Stimulated activated CD8-positive, alpha-beta memory T cell treated with anti-CD3 and anti-CD28 coated beads, Interleukin-15, amount 100 ng/mL, for 24 hours (primary cell): Measurements from ENCODE around the gene MYO1E.

Source experiments
- DNase-seq: peaks from one replicate; pipeline ENCODE4 v3.0.0-alpha.2; 2020; ENCODE audit warnings: low read depth

Gene MYO1E

GRCh38 chr15:59229015-59229414 is 143.7 kb downstream of the MYO1E start:
- DNase-seq, result no peak

- DNase-seq, result no peak
Observed at GRCh38 chr15:59227021-59227420, 145.7 kb downstream of the MYO1E start.

GRCh38 chr15:59224474-59224873 is 148.2 kb downstream of the MYO1E start:
- no peak for DNase-seq

DNA sequence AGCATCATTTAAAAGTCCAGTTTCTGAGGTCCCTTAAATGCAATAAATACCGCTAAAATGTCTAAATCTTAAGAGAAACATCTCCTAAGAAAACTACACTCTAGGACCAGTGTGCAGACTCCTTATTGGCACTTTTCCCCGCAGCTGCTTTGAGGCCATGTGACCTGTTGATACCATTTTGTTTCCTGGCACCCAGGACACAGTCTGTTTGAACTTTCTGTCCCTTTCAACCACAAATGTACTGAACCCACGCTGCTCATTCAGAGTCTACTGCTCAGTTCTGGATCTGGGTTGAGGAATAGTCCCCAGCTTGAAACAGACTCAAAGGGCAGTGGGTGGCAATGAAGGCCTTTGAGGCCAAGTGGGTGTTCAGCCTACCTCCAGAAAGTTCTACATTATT is 148.9 kb downstream of the MYO1E start:
- no peak for DNase-seq

GRCh38 chr15:59222906-59223550 is 149.6 kb downstream of the MYO1E start:
- no peak for DNase-seq

- no peak for DNase-seq
Observed at GRCh38 chr15:59221511-59222505, 150.9 kb downstream of the MYO1E start.

- DNase-seq, result no peak
Observed at GRCh38 chr15:59218710-59219109, 154.0 kb downstream of the MYO1E start.

- no peak for DNase-seq
Observed at GRCh38 chr15:59217876-59218498, 154.7 kb downstream of the MYO1E start.

- DNase-seq, result no peak
Observed at GRCh38 chr15:59216911-59217310, 155.8 kb downstream of the MYO1E start.

- no peak for DNase-seq
Observed at GRCh38 chr15:59210186-59210585, 162.5 kb downstream of the MYO1E start.

DNA sequence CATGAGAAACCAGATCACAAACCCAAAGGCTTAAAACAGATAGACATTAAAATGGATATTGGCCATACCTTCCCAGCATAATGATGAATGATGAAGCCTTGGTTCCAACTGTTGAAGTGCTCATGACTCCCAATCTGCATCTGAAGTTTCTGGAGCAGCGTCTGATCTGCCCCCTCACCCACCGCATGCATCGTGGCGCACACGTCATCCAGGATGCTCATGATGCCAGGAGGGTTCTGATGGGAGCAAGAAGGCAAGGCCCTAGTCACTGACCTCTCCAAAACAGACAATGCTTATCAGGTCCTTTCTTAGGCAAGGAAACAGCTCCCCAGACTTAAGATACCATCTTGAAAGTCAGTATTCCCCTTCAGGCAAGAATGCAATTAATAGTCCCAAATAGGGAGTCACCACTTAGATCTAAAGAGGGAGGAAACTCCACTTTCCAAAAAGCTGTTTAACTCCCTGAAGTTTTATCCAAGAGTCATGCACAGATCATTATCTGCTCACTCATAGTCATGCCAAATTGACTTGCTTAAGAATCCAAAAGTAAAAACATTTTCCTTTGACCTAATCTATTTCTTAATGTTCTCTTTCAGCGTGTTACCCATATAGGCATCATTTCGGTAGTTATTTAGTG is 163.9 kb downstream of the MYO1E start:
- DNase-seq, result no peak

DNA sequence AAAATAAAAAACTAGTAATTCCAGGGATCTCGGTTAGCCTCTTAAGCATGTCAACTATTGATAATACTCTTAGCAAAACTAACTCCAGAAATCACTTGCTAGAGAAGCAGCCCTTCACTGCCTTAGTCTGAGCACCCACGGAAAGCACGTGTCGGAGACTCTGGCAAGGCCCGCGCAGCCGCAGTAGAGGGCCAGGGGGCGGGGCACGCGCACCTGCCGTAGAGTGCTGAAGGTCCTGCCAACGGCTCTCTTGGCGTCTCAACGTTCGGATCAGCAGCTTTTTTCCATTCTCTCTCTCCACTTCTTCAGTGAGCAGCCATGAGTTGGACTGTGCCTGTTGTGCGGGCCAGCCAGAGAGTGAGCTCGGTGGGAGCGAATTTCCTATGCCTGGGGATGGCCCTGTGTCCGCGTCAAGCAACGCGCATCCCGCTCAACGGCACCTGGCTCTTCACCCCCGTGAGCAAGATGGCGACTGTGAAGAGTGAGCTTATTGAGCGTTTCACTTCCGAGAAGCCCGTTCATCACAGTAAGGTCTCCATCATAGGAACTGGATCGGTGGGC is 166.0 kb downstream of the MYO1E start, which contains the start of gene LDHAL6B:
TSS of gene LDHAL6B (plus strand) at position 221 of the 561 bp plus-strand sequence. CDS start at position 319, 98 bp downstream.
- DNase-seq, result no peak

- no peak for DNase-seq
Observed at GRCh38 chr15:59205839-59206622, 166.6 kb downstream of the MYO1E start.

DNA sequence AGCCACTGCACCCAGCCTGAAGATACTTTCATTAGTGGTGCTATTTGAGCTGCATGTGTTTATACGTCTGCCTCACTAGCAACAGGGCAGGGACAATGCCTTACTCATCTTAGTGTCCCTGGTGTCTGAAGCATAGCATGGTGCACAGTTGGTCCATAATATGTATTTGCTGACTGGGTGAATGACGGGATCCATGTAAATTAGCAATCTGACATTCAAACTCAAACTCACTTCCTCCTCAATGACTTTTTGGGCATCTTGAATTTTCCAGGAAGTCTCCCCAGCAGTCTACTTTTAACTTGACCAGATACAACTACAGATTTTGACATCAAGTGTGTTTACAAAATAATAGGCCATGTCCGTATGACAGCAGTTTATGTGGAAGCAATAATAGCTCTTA is 169.0 kb downstream of the MYO1E start:
- DNase-seq, result no peak

GRCh38 chr15:59203008-59203407 is 169.7 kb downstream of the MYO1E start:
- no peak for DNase-seq

- no peak for DNase-seq
Observed at GRCh38 chr15:59200560-59200959, 172.1 kb downstream of the MYO1E start.

GRCh38 chr15:59199626-59200465 is 172.8 kb downstream of the MYO1E start:
- DNase-seq, result no peak

- no peak for DNase-seq
Observed at GRCh38 chr15:59197454-59197853, 175.2 kb downstream of the MYO1E start.

DNA sequence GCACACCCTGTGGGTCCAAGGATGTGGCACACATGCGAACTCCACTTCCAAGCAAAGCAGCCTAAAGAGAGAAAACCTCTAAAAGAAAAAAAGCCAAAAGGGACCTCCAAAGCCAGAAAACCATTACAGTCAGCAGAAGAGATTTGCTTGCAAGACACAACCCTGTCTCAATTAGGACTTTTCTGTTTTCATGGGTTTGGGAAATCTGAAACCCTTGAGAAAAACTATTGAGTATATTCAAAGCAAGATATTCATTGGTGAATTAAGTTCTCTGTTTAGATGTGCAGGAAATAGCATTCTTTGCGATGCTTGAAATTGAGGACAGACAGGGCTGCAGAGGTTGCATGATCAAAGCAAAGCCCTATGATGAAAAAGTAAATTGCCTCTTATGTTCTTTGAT is 176.3 kb downstream of the MYO1E start:
- DNase-seq, result no peak
